Measurements from ENCODE around the gene OR5I1. TPM values are rescaled to one million over a fixed set of nuclear protein-coding genes. Genes with fewer than 3 reads are reported as not detected.
A peak's percentile ranks its signal among the peaks of the same experiment; 100 is the strongest.

The OR5I1 gene
- total RNA-seq, 1 experiment from 2014 or later = not detected

DNA sequence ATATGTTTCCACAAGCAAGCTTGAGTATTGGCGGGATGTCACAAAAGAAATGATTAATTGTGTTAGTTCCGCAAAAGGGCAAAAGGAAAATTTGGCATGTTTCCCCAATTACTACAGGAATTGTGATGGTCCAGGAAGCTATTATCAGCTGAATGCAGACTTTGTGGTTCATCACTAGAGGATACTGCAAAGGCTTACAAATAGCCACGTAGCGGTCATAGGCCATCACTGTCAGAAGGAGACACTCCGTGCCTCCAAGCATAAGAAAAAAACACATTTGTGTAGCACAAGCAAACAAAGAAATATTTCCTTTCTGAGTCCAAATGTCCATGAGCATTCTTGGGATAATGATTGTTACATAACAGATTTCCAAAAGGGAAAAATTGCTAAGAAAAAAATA is 31.7 kb upstream of the OR5I1 start:
- no peaks in the 10 kb centered on the region for H3K27me3 Mint-ChIP-seq (ENCODE audit: insufficient read depth, unreplicated experiment)
- H3K4me1 Mint-ChIP-seq (ENCODE audit: low read depth, unreplicated experiment) = peaks cover 17% of the 10 kb centered on the region
- no peak overlapping the region for H3K4me3 Mint-ChIP-seq (ENCODE audit: unreplicated experiment)
- ChIA-PET POLR2A (no interaction called here), CTCF (no interaction called here)
- Histone ChIP-seq H3K9me3 (no peaks in the 10 kb centered on the region), H3K4me3 (ENCODE audit: low read depth, low read length) (no peak overlapping the region), H3K4me1 (peaks cover 10% of the 10 kb centered on the region), H3K36me3 (ENCODE audit: control insufficient read depth, insufficient read depth, low read length) (no peaks in the 10 kb centered on the region), H3K27me3 (replicated peaks; ENCODE audit: control insufficient read depth, insufficient read depth, low read length) (no peaks in the 10 kb centered on the region; the same call in 1 of the 2 replicates)
- no peak overlapping the region for H3K27ac Mint-ChIP-seq (ENCODE audit: unreplicated experiment)
- no TSS peak for BruUV-seq (replicated peaks)
- intact Hi-C loops (cut with micrococcal nuclease; ENCODE audit: unreplicated experiment) = no loop called here
- no peak for DNase-seq
- peaks cover 25% of the 10 kb centered on the region for H3K9me3 Mint-ChIP-seq (ENCODE audit: unreplicated experiment)
- TF ChIP-seq, protein P1, sequence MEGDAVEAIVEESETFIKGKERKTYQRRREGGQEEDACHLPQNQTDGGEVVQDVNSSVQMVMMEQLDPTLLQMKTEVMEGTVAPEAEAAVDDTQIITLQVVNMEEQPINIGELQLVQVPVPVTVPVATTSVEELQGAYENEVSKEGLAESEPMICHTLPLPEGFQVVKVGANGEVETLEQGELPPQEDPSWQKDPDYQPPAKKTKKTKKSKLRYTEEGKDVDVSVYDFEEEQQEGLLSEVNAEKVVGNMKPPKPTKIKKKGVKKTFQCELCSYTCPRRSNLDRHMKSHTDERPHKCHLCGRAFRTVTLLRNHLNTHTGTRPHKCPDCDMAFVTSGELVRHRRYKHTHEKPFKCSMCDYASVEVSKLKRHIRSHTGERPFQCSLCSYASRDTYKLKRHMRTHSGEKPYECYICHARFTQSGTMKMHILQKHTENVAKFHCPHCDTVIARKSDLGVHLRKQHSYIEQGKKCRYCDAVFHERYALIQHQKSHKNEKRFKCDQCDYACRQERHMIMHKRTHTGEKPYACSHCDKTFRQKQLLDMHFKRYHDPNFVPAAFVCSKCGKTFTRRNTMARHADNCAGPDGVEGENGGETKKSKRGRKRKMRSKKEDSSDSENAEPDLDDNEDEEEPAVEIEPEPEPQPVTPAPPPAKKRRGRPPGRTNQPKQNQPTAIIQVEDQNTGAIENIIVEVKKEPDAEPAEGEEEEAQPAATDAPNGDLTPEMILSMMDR (IDR thresholded peaks at IDR 0.05; ENCODE audit: insufficient read depth in 1 of 2, low read depth in 1 of 2, low read length in 1 of 2, severe bottlenecking in 1 of 2, unreplicated experiment in 1 of 2) = no peak
- H3K36me3 Mint-ChIP-seq (ENCODE audit: insufficient read depth, unreplicated experiment) = no peaks in the 10 kb centered on the region

DNA sequence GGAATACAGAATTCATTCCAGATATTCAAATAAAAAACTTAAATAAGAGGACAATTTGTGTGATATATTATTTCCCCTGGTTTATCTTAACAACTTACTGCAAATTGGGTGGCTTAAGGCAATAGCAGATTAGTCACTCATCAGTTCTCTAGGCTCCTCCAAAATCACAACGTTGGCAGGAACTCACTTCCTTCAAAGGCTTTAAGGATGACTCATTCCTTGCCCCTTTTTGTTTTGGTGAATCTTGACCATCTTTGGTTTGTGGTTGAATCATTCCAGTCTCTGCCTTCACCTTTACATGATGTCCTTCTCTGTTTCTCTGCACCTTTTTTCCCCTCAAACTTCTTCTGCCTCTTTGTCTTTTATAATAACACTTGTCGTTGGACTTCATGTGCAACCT is 30.2 kb upstream of the OR5I1 start:
- no peak overlapping the region for H3K4me3 Mint-ChIP-seq (ENCODE audit: unreplicated experiment)
- no peak for DNase-seq
- TF ChIP-seq, protein P1 (IDR thresholded peaks at IDR 0.05; ENCODE audit: insufficient read depth in 1 of 2, low read depth in 1 of 2, low read length in 1 of 2, severe bottlenecking in 1 of 2, unreplicated experiment in 1 of 2) = no peak
- CTCF ChIA-PET = no interaction called here
- no peaks in the 10 kb centered on the region for H3K9me3 ChIP-seq
- H3K4me1 Mint-ChIP-seq (ENCODE audit: low read depth, unreplicated experiment) = peaks cover 26% of the 10 kb centered on the region
- H3K27ac Mint-ChIP-seq (ENCODE audit: unreplicated experiment) = no peak overlapping the region
- no peak overlapping the region for H3K4me3 ChIP-seq (ENCODE audit: low read depth, low read length)
- peaks cover 7% of the 10 kb centered on the region for H3K4me1 ChIP-seq
- no peaks in the 10 kb centered on the region; the same call in 1 of the 2 replicates for H3K27me3 ChIP-seq (replicated peaks; ENCODE audit: control insufficient read depth, insufficient read depth, low read length)
- H3K36me3 ChIP-seq (ENCODE audit: control insufficient read depth, insufficient read depth, low read length) = no peaks in the 10 kb centered on the region
- intact Hi-C loops (cut with micrococcal nuclease; ENCODE audit: unreplicated experiment) = no loop called here
- H3K36me3 Mint-ChIP-seq (ENCODE audit: insufficient read depth, unreplicated experiment) = no peaks in the 10 kb centered on the region
- peaks cover 22% of the 10 kb centered on the region for H3K9me3 Mint-ChIP-seq (ENCODE audit: unreplicated experiment)
- no TSS peak for BruUV-seq (replicated peaks)
- H3K27me3 Mint-ChIP-seq (ENCODE audit: insufficient read depth, unreplicated experiment) = no peaks in the 10 kb centered on the region
- POLR2A ChIA-PET = no interaction called here

DNA sequence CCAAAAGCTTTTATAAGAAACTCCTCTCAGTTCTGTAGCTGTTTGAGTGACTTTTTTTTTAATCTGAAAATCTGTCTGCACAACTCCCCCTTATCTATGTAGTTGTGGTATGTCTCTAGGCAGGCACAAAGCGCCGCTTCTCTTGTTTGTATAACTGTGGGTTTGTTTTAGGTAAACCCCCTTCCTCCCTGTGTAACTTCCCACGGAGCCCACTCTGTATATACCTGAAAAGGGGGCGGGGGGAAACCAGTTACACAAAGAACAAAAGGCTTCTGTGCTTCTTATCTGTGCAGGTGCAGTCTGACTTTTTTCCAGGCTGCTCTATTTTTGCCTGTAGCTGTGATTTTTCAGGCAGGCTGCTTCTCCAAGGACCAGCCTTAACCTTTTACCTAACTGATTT is 20.3 kb upstream of the OR5I1 start:
- no peaks in the 10 kb centered on the region for H3K27me3 Mint-ChIP-seq (ENCODE audit: insufficient read depth, unreplicated experiment)
- peaks cover 2% of the 10 kb centered on the region for H3K9me3 Mint-ChIP-seq (ENCODE audit: unreplicated experiment)
- peak overlapping the region; percentile 34 for H3K27ac Mint-ChIP-seq (ENCODE audit: unreplicated experiment)
- intact Hi-C loops (cut with micrococcal nuclease; ENCODE audit: unreplicated experiment) = loop anchor here (1.0 kb wide), 2 partner anchors 102 to 110 kb away; no protein-coding TSS in a partner anchor
- ChIA-PET CTCF (interaction anchor here (0.8 kb wide), 1 partner anchor 110 kb away, joined by 3 read pairs; no protein-coding TSS in a partner anchor), POLR2A (no interaction called here)
- Histone ChIP-seq H3K4me1 (peaks cover 11% of the 10 kb centered on the region; the same call in 1 of the 2 replicates), H3K36me3 (ENCODE audit: control insufficient read depth, insufficient read depth, low read length) (no peaks in the 10 kb centered on the region), H3K27me3 (replicated peaks; ENCODE audit: control insufficient read depth, insufficient read depth, low read length) (no peaks in the 10 kb centered on the region), H3K4me3 (ENCODE audit: low read depth, low read length) (no peak overlapping the region), H3K9me3 (peaks cover 5% of the 10 kb centered on the region; the same call in 1 of the 2 replicates)
- no peak overlapping the region for H3K4me3 Mint-ChIP-seq (ENCODE audit: unreplicated experiment)
- TF ChIP-seq, protein P1 (IDR thresholded peaks at IDR 0.05; ENCODE audit: insufficient read depth in 1 of 2, low read depth in 1 of 2, low read length in 1 of 2, severe bottlenecking in 1 of 2, unreplicated experiment in 1 of 2) = no peak
- no peaks in the 10 kb centered on the region for H3K4me1 Mint-ChIP-seq (ENCODE audit: low read depth, unreplicated experiment)
- no TSS peak for BruUV-seq (replicated peaks)
- peaks cover 6% of the 10 kb centered on the region for H3K36me3 Mint-ChIP-seq (ENCODE audit: insufficient read depth, unreplicated experiment)
- DNase-seq = peak; percentile 72 to 74

Data from Caco-2 (cell line).